Breast epithelium (tissue), 3 donors: ENCODE measurements around the gene PORCN.

Source experiments
- POLR2A ChIP-seq: fragments of 450-650 bp; IDR thresholded peaks from one replicate; pipeline ENCODE4 v1.6.1; 2016; ENCODE audit warnings: antibody characterized with exemption, mild to moderate bottlenecking, moderate library complexity
- TF ChIP-seq, protein P1 (sequence below), 3 donors: fragments of 450-650 bp; IDR thresholded peaks; one replicate each; pipeline ENCODE4 v1.5.1; 2016 to 2017; ENCODE audit warnings: antibody characterized with exemption in 3 of 3, mild to moderate bottlenecking in 3 of 3, moderate library complexity in 3 of 3

DNA sequence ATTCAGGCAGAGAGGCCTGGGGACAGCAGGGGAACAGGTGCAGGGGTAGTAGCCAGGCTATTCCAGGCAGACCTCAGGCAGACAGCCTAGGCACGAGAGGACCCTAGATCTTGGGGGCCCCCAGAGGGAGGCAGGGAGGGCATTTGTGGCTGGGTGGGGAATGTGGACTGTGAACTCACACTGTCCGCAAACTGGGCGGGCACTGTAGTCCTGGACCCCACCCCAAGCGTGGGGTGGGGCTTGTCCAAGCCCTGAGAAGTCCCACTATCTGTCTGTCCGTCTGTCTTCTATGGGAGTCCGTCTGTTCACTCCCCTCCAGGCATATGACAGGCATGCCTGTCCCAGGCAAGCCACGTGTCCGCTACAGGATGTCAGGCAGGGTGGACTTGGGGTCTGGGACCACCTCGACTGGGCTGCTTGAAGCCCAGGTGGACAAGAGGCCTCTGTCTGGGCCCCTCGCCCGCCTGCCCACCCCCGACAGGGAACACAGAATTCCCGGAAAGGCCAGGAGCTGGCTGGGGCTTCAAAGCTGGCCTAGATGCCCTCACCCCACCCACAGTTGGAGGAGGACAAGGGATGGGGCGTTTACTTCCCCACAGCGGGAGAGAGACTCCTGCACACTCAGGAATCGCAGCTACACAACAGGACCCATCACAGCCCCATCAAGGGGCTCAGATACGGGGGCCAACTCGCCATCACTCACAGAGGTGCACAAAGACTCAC, 38.5 kb upstream of the PORCN start, which contains the start of gene SLC38A5:
- TF ChIP-seq, protein P1, sequence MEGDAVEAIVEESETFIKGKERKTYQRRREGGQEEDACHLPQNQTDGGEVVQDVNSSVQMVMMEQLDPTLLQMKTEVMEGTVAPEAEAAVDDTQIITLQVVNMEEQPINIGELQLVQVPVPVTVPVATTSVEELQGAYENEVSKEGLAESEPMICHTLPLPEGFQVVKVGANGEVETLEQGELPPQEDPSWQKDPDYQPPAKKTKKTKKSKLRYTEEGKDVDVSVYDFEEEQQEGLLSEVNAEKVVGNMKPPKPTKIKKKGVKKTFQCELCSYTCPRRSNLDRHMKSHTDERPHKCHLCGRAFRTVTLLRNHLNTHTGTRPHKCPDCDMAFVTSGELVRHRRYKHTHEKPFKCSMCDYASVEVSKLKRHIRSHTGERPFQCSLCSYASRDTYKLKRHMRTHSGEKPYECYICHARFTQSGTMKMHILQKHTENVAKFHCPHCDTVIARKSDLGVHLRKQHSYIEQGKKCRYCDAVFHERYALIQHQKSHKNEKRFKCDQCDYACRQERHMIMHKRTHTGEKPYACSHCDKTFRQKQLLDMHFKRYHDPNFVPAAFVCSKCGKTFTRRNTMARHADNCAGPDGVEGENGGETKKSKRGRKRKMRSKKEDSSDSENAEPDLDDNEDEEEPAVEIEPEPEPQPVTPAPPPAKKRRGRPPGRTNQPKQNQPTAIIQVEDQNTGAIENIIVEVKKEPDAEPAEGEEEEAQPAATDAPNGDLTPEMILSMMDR (IDR thresholded peaks at IDR 0.05) = no peak
- no peak for TF ChIP-seq POLR2A
